A549 (cell line): ENCODE data around the gene LBHD2. TPM values are rescaled to one million over a fixed set of nuclear protein-coding genes. Genes with fewer than 3 reads are reported as not detected.

Experiments
- ATAC-seq, 2 experiments: fragments of 200-7000 bp in 1 of 2; fragments of >200 bp in 1 of 2; cut with Nextera tagmentation in 1 of 2; cut with Tn5 transposase in 1 of 2; 3 replicates each; pipeline versions ENCODE4 v1.8.0 to v1.9.1; 2018 to 2020; ENCODE audit warnings: mild to moderate bottlenecking in 1 of 2, moderate library complexity in 1 of 2
- CTCF ChIA-PET: fragments of 300-600 bp; sonication (Branson Sonifier 250); formaldehyde crosslinking; extraction: SDS; loops from one replicate; lab custom pipeline; 2021; ENCODE audit warnings: antibody characterized with exemption, inconsistent platforms; lab: Yijun Ruan, JAX
- POLR2A ChIA-PET: fragments of 350-600 bp; formaldehyde crosslinking; extraction: SDS; loops from one replicate; lab custom pipeline; 2021; ENCODE audit warnings: antibody characterized with exemption, inconsistent platforms; lab: Yijun Ruan, JAX
- DNase-seq, 2 experiments: peaks; one replicate each; pipeline versions ENCODE4 v3.0.0 to v3.0.0-alpha.2; 2011 to 2016; ENCODE audit warnings: low read depth in 1 of 2, low spot score in 1 of 2
- FAIRE-seq: peaks from 2 replicates; lab custom pipeline; 2011; peaks lifted over from hg19 to GRCh38; lab: Jason Lieb, UNC
- H3K27ac ChIP-seq, 2 experiments: fragments of >200 bp; sonication (Bioruptor Twin); formaldehyde crosslinking; 3 replicates each; pipeline ENCODE4 v1.5.1; 2016 to 2017
- H3K4me1 ChIP-seq: fragments of >200 bp; sonication (Bioruptor Twin); formaldehyde crosslinking; 3 replicates; pipeline ENCODE4 v1.6.1; 2016
- H3K4me2 ChIP-seq: fragments of >200 bp; sonication (Bioruptor Twin); formaldehyde crosslinking; 3 replicates; pipeline ENCODE4 v1.6.1; 2016
- H3K4me3 ChIP-seq: fragments of >200 bp; sonication (Bioruptor Twin); formaldehyde crosslinking; 3 replicates; pipeline ENCODE4 v1.5.1; 2016
- H3K9me3 ChIP-seq: fragments of >200 bp; sonication (Bioruptor Twin); formaldehyde crosslinking; 3 replicates; pipeline ENCODE4 v1.6.1; 2016
- CBX8 ChIP-seq: fragments of 200-600 bp; sonication (generic); IDR thresholded peaks from 2 replicates; pipeline ENCODE4 v1.6.1; 2016
- CEBPB ChIP-seq, 2 experiments: fragments of >200 bp in 1 of 2; sonication (Bioruptor Twin) in 1 of 2; formaldehyde crosslinking in 1 of 2; IDR thresholded peaks; 2 replicates each; pipeline ENCODE4 v1.6.1; 2012 to 2016
- CHD2 ChIP-seq: fragments of 150-350 bp; IDR thresholded peaks from 2 replicates; pipeline ENCODE4 v1.6.1; 2014; ENCODE audit warnings: low read length; ENCODE audit not compliant: partially characterized antibody
- CHD4 ChIP-seq: fragments of 200-600 bp; sonication (generic); IDR thresholded peaks from 2 replicates; pipeline ENCODE4 v1.6.1; 2016; ENCODE audit warnings: antibody characterized with exemption, mild to moderate bottlenecking, borderline replicate concordance
- FOSL2 ChIP-seq, 2 experiments: fragments of 450-650 bp in 1 of 2; fragments of >200 bp in 1 of 2; sonication (Bioruptor Twin) in 1 of 2; formaldehyde crosslinking; IDR thresholded peaks; 2 replicates each; pipeline versions ENCODE4 v1.5.0 to v1.6.1; 2016 to 2020; ENCODE audit warnings: mild to moderate bottlenecking in 1 of 2, moderate library complexity in 1 of 2
- FOXS1 ChIP-seq: fragments of 250-450 bp; sonication (Bioruptor Pico); IDR thresholded peaks from 2 replicates; pipeline ENCODE4 v1.5.0; 2020; ENCODE audit warnings: mild to moderate bottlenecking, moderate library complexity
- HMGXB4 ChIP-seq: fragments of 250-450 bp; sonication (Bioruptor Pico); IDR thresholded peaks from 2 replicates; pipeline ENCODE4 v1.5.0; 2021; ENCODE audit warnings: mild to moderate bottlenecking, moderate library complexity, borderline replicate concordance
- HOXB13 ChIP-seq: fragments of 250-450 bp; sonication (Bioruptor Pico); IDR thresholded peaks from 2 replicates; pipeline ENCODE4 v1.5.0; 2020; ENCODE audit warnings: low read depth, mild to moderate bottlenecking, moderate library complexity
- JUN ChIP-seq, 2 experiments: fragments of >200 bp; sonication (Bioruptor Twin); formaldehyde crosslinking; IDR thresholded peaks; 2 replicates in 1 of 2; 3 replicates in 1 of 2; pipeline ENCODE4 v1.6.1; 2016 to 2017
- NPAS2 ChIP-seq: fragments of 250-450 bp; sonication (Bioruptor Pico); IDR thresholded peaks from 2 replicates; pipeline ENCODE4 v1.8.0; 2022; ENCODE audit warnings: mild to moderate bottlenecking, moderate library complexity, borderline replicate concordance
- PBX3 ChIP-seq: IDR thresholded peaks from 2 replicates; pipeline ENCODE4 v1.6.1; 2012
- PHF8 ChIP-seq: fragments of 200-600 bp; sonication (generic); IDR thresholded peaks from 2 replicates; pipeline ENCODE4 v1.6.1; 2016; ENCODE audit warnings: low read depth, mild to moderate bottlenecking, antibody characterized with exemption, moderate library complexity, borderline replicate concordance
- POLR2AphosphoS2 ChIP-seq: conservative IDR thresholded peaks from 2 replicates; pipeline ENCODE4 v1.6.1; 2012; ENCODE audit warnings: low read length, improper control_type of control experiment, inconsistent platforms
- SMC3 ChIP-seq: fragments of >200 bp; sonication (Bioruptor Twin); formaldehyde crosslinking; IDR thresholded peaks from 3 replicates; pipeline ENCODE4 v1.6.1; 2018; ENCODE audit warnings: inconsistent platforms
- TFCP2L1 ChIP-seq: fragments of 250-450 bp; sonication (Bioruptor Pico); IDR thresholded peaks from 2 replicates; pipeline ENCODE4 v1.5.0; 2021; ENCODE audit warnings: mild to moderate bottlenecking
- ZFP36 ChIP-seq: fragments of 450-650 bp; IDR thresholded peaks from 2 replicates; pipeline ENCODE4 v1.6.1; 2014; ENCODE audit warnings: borderline replicate concordance; ENCODE audit not compliant: partially characterized antibody
- ZNF302 ChIP-seq: fragments of 250-450 bp; sonication (Bioruptor Pico); IDR thresholded peaks from 2 replicates; pipeline ENCODE4 v1.9.0; 2021; ENCODE audit warnings: inconsistent platforms, mild to moderate bottlenecking, moderate library complexity
- WGBS: methylation state at CpG from one replicate; pipeline ENCODE4 v1.1.6; 2017; ENCODE audit errors: missing lambda C conversion rate; 5-methylcytosine and 5-hydroxymethylcytosine counted together
- polyA plus RNA-seq, 4 experiments: library from polyadenylated mRNA; depleted of rRNA in 3 of 4; stranded (reverse); fragments of >200 nt; fragmentation: RNase III in 1 of 4; extraction: RNeasy Plus Mini Kit Qiagen cat#74134 plus additional on column Dnase treatment in 1 of 4; gene quantifications; 2 replicates in 3 of 4; 3 replicates in 1 of 4; pipeline ENCODE4 v1.2.3, GENCODE V29; 2011 to 2017
- TF ChIP-seq, protein P1 (sequence below): fragments of 250-450 bp; sonication (Bioruptor Pico); IDR thresholded peaks from 2 replicates; pipeline ENCODE4 v1.5.0; 2020; ENCODE audit warnings: low read depth, mild to moderate bottlenecking, moderate library complexity

LBHD2 gene
- polyA plus RNA-seq, 2 of the 4 experiments (the other 2 are of a cell fraction): not detected

GRCh38 chr14:103131580-103131979 is 47.6 kb downstream of the LBHD2 start (continued):
- TF ChIP-seq TFCP2L1 (CRISPR knock-in tag) (no peak), CHD4 (no peak), HOXB13 (CRISPR knock-in tag) (no peak)

DNA sequence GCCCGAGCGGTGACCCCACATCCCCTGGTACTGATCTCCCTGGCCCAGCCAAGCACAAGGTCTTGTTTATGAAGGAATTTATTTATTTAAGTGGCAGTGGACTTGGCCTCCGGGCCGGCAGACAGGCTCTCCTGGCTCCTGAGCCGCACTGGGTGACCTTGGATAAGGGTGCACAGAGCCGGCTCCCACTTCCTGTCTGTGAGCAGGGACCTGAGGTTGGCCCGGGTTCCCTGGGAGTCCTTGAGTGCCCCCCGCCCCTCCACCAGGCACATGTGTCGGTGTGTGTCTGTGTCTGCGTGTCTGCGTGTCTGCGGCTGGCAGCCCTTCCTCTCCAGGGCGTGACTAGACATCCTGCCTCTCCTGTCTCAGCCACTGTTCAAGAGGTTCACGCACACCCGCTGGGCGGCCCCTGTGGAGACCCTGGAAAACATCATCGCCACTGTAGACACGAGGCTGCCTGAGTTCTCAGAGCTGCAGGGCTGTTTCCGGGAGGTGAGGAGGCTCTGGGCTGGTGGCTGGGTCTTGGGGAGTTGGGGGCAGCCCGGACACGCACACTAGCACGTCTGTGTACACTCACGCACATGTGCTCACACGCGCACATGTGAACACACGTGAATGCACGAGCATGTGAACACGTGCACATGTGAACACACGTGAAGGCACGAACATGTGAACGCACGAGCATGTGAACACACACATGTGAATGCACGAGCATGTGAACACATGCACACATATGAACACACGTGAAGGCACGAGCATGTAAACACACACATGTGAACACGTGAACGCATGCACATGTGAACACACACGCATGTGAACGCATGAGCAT is 48.6 kb downstream of the LBHD2 start:
- DNase-seq: no peak
- H3K4me3 ChIP-seq: no peak overlapping the region
- peak; percentile 72 for FAIRE-seq
- CTCF ChIA-PET: interaction anchor here (0.6 to 24.1 kb wide), 3 partner anchors 7 to 318 kb away, joined by 3 to 544 read pairs (median 43); partner anchors contain the start of gene TNFAIP2
- peak overlapping the region in 1 of 2 experiments; percentile 3; a peak in 2 of 6 replicates for H3K27ac ChIP-seq
- POLR2A ChIA-PET: no interaction called here
- TF ChIP-seq, protein P1, sequence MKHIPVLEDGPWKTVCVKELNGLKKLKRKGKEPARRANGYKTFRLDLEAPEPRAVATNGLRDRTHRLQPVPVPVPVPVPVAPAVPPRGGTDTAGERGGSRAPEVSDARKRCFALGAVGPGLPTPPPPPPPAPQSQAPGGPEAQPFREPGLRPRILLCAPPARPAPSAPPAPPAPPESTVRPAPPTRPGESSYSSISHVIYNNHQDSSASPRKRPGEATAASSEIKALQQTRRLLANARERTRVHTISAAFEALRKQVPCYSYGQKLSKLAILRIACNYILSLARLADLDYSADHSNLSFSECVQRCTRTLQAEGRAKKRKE (CRISPR knock-in tag): no peak
- TF ChIP-seq POLR2AphosphoS2: no peak
- TF ChIP-seq FOXS1 (CRISPR knock-in tag): no peak
- TF ChIP-seq CHD2: no peak
- TF ChIP-seq ZFP36: no peak
- no peak for TF ChIP-seq JUN (IDR thresholded peaks at IDR 0.05)
- TF ChIP-seq HOXB13 (CRISPR knock-in tag): no peak
- TF ChIP-seq ZNF302 (CRISPR knock-in tag): no peak
- no peak for TF ChIP-seq CBX8
- TF ChIP-seq TFCP2L1 (CRISPR knock-in tag): no peak
- TF ChIP-seq HMGXB4 (CRISPR knock-in tag): no peak
- no peak for TF ChIP-seq CEBPB (IDR thresholded peaks at IDR 0.05)
- TF ChIP-seq PHF8: no peak
- no peak for TF ChIP-seq PBX3
- TF ChIP-seq SMC3: no peak
- no peak for TF ChIP-seq NPAS2 (CRISPR knock-in tag)
- no peak overlapping the region for H3K4me2 ChIP-seq
- H3K9me3 ChIP-seq: no peaks in the 10 kb centered on the region
- WGBS: 85% methylated on average over 35 of the region's 39 CpGs
- peaks cover 73% of the 10 kb centered on the region for H3K4me1 ChIP-seq
- no peak for ATAC-seq

DNA sequence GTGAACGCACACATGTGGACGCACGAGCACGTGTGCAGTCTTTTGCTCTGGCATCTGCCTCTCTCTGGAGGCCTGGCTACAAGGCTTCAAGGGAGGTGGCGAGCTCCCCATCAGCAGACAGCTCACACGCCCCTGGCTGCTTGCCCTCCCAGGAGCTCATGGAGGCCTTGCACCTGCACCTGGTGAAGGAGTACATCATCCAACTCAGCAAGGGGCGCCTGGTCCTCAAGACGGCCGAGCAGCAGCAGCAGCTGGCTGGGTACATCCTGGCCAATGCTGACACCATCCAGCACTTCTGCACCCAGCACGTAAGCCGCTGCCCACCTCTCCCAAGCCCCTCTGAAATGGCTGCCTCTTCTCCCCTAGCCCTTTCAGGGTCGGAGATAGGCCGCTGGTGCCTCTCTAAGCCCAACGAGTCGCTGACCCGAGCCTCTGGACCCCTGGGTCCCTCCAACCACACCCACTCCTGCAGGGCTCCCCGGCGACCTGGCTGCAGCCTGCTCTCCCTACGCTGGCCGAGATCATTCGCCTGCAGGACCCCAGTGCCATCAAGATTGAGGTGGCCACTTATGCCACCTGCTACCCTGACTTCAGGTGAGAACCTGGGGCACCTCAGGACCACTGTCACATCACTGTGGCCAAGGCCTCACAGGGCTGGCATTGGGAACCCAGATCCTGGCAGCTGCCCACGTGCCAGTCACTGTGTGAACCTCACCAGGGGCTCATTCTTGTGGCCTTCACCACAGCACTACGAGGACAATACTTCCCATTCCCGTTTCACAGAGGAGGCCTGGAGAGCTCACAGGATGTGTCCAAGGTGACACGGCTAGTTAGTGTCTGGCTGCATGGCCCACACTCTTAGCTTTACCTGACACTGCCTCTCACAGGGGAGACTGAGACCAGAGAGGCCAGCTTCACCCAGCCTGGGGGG is 49.5 kb downstream of the LBHD2 start:
- no peak overlapping the region for H3K4me3 ChIP-seq
- TF ChIP-seq JUN (IDR thresholded peaks at IDR 0.05): peak in 1 of 2 experiments; percentile 13; a peak in 1 of 5 replicates
- TF ChIP-seq FOSL2 (IDR thresholded peaks at IDR 0.05): no peak
- no peak for TF ChIP-seq FOSL2 (CRISPR knock-in tag; IDR thresholded peaks at IDR 0.05)
- no peak overlapping the region for H3K4me2 ChIP-seq
- CTCF ChIA-PET: interaction anchor here (0.6 to 24.1 kb wide), 6 partner anchors 8 to 318 kb away, joined by 3 to 544 read pairs (median 10); partner anchors contain the start of gene TNFAIP2
- POLR2A ChIA-PET: no interaction called here
- no peak for DNase-seq
- WGBS: 89% methylated on average over 23 of the region's 25 CpGs
- no peak for ATAC-seq
- no peak for FAIRE-seq
- H3K9me3 ChIP-seq: no peaks in the 10 kb centered on the region
- H3K27ac ChIP-seq: no peak overlapping the region
- H3K4me1 ChIP-seq: peaks cover 73% of the 10 kb centered on the region
